ENCODE data around the gene PLXNA2. TPM values are rescaled to one million over a fixed set of nuclear protein-coding genes. Genes with fewer than 3 reads are reported as not detected.
A peak's percentile ranks its signal among the peaks of the same experiment; 100 is the strongest.

The PLXNA2 gene
- total RNA-seq, 1 experiment from 2014 or later: 0.06 TPM

DNA sequence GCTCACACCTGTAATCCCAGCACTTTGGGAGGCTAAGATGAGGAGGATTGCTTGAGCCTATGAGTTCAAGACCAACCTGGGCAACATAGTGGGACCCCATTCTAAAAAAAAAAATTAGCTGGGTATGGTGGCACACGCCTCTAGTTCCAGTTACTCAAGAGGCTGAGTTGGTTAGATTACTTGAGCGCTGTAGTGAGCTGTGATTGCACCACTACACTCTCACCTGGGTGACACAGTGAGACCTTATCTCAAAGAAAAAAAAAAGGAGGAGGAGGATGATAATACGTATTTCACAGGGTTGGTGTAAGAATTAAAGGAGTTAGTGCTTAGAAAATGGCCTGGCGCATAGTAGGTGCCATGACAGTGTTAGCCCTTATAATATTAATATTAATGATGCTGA lies 144.1 kb downstream of the PLXNA2 start:
- no peak overlapping the region for H3K4me3 ChIP-seq (ENCODE audit: low read depth, low read length, poor library complexity, severe bottlenecking)
- DNase-seq (ENCODE audit: low spot score): no peak
- ChIA-PET POLR2A (ENCODE audit: low non-redundant PET) (no interaction called here), CTCF (no interaction called here)
- no peaks in the 10 kb centered on the region for H3K4me1 ChIP-seq (ENCODE audit: insufficient read depth, low read length, poor library complexity, severe bottlenecking)
- BruUV-seq (replicated peaks): no TSS peak
- no peak overlapping the region for H3K27ac ChIP-seq (ENCODE audit: low read depth, low read length, poor library complexity, severe bottlenecking)
- H3K36me3 ChIP-seq (ENCODE audit: insufficient read depth, low read length, poor library complexity, severe bottlenecking): no peaks in the 10 kb centered on the region
- intact Hi-C loops (cut with micrococcal nuclease; ENCODE audit: unreplicated experiment): no loop called here
- TF ChIP-seq EZH2 (IDR thresholded peaks at IDR 0.05; ENCODE audit: borderline replicate concordance, low read depth, low read length, poor library complexity, severe bottlenecking): no peak
- TF ChIP-seq, protein P1, sequence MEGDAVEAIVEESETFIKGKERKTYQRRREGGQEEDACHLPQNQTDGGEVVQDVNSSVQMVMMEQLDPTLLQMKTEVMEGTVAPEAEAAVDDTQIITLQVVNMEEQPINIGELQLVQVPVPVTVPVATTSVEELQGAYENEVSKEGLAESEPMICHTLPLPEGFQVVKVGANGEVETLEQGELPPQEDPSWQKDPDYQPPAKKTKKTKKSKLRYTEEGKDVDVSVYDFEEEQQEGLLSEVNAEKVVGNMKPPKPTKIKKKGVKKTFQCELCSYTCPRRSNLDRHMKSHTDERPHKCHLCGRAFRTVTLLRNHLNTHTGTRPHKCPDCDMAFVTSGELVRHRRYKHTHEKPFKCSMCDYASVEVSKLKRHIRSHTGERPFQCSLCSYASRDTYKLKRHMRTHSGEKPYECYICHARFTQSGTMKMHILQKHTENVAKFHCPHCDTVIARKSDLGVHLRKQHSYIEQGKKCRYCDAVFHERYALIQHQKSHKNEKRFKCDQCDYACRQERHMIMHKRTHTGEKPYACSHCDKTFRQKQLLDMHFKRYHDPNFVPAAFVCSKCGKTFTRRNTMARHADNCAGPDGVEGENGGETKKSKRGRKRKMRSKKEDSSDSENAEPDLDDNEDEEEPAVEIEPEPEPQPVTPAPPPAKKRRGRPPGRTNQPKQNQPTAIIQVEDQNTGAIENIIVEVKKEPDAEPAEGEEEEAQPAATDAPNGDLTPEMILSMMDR (conservative IDR thresholded peaks at IDR 0.05; ENCODE audit: low read depth, low read length): no peak
- H3K27me3 ChIP-seq (replicated peaks; ENCODE audit: insufficient read depth, low read depth, low read length, poor library complexity): peaks cover 23% of the 10 kb centered on the region
- H3K9me3 ChIP-seq (ENCODE audit: low read depth, low read length, poor library complexity, severe bottlenecking): no peaks in the 10 kb centered on the region

DNA sequence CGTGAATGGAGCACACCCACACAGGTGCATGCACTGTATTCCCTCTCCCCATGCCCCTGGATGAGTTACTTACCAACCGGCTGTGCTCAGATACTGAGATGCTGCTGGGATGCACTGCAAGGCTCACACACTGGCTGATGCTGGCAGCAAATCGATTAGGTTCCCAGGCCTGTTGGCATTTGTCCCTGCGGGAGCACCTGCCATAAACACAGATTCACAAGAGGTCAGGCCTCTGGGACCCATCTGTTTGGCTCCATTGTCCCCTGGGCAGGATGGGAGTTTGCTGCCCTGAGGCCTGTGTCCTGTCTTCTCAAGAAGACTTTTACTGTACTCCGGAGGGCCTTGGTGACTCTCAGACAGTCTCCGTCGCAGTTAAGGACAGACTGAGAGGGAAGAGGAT lies 145.4 kb downstream of the PLXNA2 start:
- Histone ChIP-seq H3K27ac (ENCODE audit: low read depth, low read length, poor library complexity, severe bottlenecking) (no peak overlapping the region), H3K4me3 (ENCODE audit: low read depth, low read length, poor library complexity, severe bottlenecking) (no peak overlapping the region), H3K27me3 (replicated peaks; ENCODE audit: insufficient read depth, low read depth, low read length, poor library complexity) (peaks cover 23% of the 10 kb centered on the region), H3K4me1 (ENCODE audit: insufficient read depth, low read length, poor library complexity, severe bottlenecking) (no peaks in the 10 kb centered on the region), H3K36me3 (ENCODE audit: insufficient read depth, low read length, poor library complexity, severe bottlenecking) (no peaks in the 10 kb centered on the region), H3K9me3 (ENCODE audit: low read depth, low read length, poor library complexity, severe bottlenecking) (no peaks in the 10 kb centered on the region)
- POLR2A ChIA-PET (ENCODE audit: low non-redundant PET): no interaction called here
- CTCF ChIA-PET: no interaction called here
- intact Hi-C loops (cut with micrococcal nuclease; ENCODE audit: unreplicated experiment): no loop called here
- no peak for TF ChIP-seq EZH2 (IDR thresholded peaks at IDR 0.05; ENCODE audit: borderline replicate concordance, low read depth, low read length, poor library complexity, severe bottlenecking)
- TF ChIP-seq, protein P1 (conservative IDR thresholded peaks at IDR 0.05; ENCODE audit: low read depth, low read length): no peak
- DNase-seq (ENCODE audit: low spot score): no peak
- BruUV-seq (replicated peaks): no TSS peak

DNA sequence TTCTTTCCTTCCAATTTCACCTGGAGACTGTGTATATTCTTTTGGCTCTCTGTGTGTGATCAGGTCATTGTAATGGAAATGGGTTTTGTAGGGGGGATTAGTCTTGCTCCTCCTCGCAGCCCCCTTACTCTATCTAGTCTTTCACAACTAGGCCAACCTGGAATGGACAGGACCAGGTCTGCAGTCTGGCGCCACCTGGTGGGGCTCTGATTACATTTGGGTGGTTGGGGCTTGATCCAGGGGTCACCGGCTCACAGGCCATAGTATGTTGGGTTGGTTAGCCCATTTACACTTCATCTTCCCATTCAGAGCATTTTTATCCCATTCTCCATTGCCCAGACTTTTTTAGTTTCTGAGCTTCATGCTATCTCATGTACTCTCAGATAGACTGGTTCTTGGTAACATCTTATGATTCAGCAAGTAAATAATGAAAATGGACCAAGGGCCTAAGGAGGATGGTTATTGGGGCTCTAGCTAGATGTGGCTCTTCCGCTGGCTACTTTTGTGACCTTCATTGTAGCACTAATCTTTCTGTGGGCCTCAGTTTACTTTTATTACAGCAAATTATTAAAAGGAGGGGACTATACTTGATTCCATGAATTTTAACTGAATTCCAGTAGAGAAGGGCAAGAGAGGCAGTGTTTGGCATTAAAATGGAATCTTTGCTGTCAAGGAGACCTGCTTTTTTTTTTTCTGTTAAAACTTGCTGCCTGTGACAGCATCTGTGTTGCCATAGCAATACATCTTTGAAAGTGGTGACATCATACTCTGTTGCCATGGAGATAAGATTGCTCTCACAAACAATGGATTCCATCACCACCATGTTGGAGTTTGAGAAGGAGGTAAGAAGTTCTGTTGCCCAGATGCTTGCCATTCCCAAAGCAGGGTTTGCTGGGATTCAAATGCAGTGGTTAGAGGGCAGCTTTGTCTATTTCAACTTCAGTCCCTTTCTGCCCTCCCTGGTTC lies 150.1 kb downstream of the PLXNA2 start:
- ChIA-PET POLR2A (ENCODE audit: low non-redundant PET) (no interaction called here), CTCF (no interaction called here)
- TF ChIP-seq, protein P1 (conservative IDR thresholded peaks at IDR 0.05; ENCODE audit: low read depth, low read length): peak; percentile 87
- TF ChIP-seq EZH2 (IDR thresholded peaks at IDR 0.05; ENCODE audit: borderline replicate concordance, low read depth, low read length, poor library complexity, severe bottlenecking): no peak
- Histone ChIP-seq H3K4me3 (ENCODE audit: low read depth, low read length, poor library complexity, severe bottlenecking) (no peak overlapping the region), H3K36me3 (ENCODE audit: insufficient read depth, low read length, poor library complexity, severe bottlenecking) (no peaks in the 10 kb centered on the region), H3K27ac (ENCODE audit: low read depth, low read length, poor library complexity, severe bottlenecking) (no peak overlapping the region), H3K9me3 (ENCODE audit: low read depth, low read length, poor library complexity, severe bottlenecking) (no peaks in the 10 kb centered on the region), H3K4me1 (ENCODE audit: insufficient read depth, low read length, poor library complexity, severe bottlenecking) (no peaks in the 10 kb centered on the region), H3K27me3 (replicated peaks; ENCODE audit: insufficient read depth, low read depth, low read length, poor library complexity) (peaks cover 6% of the 10 kb centered on the region)
- peak; percentile 53 for DNase-seq (ENCODE audit: low spot score)
- intact Hi-C loops (cut with micrococcal nuclease; ENCODE audit: unreplicated experiment): loop anchor here (2.0 kb wide), 1 partner anchor 73 kb away; no protein-coding TSS in a partner anchor
- no TSS peak for BruUV-seq (replicated peaks)
